GM18517 (cell line): Measurements from ENCODE around the gene FIBIN.
"Not testable (repeated sequence)": the region's sequence is repeated elsewhere in the genome, so short reads cannot be mapped to it uniquely, and the experiment has no call there.

Experiments
- ATAC-seq: cut with Tn5 transposase; IDR thresholded peaks from one replicate; pipeline ENCODE4 v1.9.1; 2021; ENCODE audit warnings: mild to moderate bottlenecking, moderate library complexity; ENCODE audit not compliant: unreplicated experiment

FIBIN gene

GRCh38 chr11:26976389-26976788 lies 17.5 kb upstream of the FIBIN start:
- no peak for ATAC-seq

GRCh38 chr11:26977209-26977608 lies 16.7 kb upstream of the FIBIN start:
- not testable (repeated sequence) for ATAC-seq

- ATAC-seq: no peak
Observed at GRCh38 chr11:26983645-26984044, 10.3 kb upstream of the FIBIN start.

DNA sequence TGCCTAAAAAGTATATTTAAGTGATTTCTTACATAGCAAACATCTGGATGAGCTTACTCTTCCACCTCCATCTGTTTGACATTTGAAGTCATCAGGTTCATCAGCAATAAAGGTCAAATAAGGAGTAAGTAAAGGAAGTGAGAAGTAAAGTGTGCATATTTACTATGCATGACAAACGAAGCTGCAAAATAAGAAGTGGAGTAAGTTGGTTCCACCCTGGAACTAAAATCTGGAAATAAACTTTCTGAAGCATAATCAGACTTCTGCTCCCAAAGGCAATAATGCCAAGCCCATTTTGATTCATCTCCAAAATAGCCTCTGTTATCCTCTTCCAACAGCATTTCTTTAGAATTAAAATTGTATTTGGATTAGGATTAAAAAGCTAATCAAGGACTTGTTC lies 8.4 kb upstream of the FIBIN start:
- ATAC-seq: no peak

DNA sequence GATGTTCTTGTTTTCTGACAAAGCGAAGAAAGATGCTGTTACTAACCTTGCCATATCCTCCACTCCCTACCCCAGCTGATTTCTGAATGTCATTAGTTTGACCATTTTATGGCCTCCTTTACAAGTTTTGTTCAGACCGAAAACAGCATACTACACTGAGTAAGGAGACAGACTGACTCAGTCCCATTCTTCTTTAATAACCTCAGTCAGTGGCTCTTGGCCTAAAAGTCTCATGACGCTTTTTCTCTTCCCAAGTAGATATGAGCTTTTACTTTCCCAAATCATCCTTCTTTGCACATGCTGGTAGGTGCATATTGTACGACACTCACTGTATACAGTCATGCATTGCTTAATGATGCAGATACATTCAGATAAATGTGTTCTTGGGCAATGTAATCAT lies 8.0 kb upstream of the FIBIN start:
- no peak for ATAC-seq

DNA sequence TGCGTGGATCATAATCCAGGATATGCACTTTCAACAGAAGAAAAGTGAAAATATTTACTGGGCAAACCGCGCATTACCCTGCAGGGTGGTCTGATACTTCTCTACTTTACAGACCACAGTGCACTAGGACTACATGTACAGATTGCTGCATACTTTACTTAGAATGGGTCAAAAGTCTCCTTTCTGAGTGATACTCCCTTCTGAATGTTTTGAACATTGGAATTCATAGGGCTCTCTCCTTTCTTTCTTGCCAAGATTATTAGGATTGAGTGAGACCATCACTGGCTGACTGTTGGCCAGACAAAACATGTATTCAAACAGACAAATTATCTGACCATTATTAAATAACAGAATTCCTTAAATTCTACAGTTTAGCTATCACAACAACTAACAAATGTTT lies 6.6 kb upstream of the FIBIN start:
- ATAC-seq: no peak

DNA sequence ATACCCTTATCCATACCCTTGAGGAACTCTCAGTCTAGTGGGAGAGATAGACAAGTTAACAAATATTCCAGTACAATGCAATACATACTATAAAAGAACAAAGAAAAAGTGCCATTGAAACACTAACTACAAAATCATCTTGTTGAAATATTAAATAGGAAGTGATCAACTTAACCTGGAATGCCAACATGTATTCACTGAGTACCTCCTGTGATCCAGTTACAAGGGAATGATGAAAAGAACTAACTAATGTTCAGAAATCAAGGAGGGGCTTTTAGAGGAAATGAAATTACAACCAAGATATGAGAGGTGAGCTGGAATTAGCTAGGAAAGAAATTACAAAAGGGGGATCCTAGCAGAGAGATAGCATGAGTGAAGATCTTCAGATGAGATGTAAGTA lies 6.2 kb upstream of the FIBIN start:
- ATAC-seq: no peak

GRCh38 chr11:26992031-26992541 lies 1.8 kb upstream of the FIBIN start:
- ATAC-seq: no peak

DNA sequence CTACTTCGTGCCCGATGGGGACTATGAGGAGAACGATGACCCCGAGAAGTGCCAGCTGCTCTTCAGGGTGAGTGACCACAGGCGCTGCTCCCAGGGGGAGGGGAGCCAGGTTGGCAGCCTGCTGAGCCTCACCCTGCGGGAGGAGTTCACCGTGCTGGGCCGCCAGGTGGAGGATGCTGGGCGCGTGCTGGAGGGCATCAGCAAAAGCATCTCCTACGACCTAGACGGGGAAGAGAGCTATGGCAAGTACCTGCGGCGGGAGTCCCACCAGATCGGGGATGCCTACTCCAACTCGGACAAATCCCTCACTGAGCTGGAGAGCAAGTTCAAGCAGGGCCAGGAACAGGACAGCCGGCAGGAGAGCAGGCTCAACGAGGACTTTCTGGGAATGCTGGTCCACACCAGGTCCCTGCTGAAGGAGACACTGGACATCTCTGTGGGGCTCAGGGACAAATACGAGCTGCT lies 751 bp downstream of the FIBIN start:
- no peak for ATAC-seq

GRCh38 chr11:26995701-26996460 lies 2.0 kb downstream of the FIBIN start:
- no peak for ATAC-seq

- no peak for ATAC-seq
Observed at GRCh38 chr11:26997378-26997777, 3.5 kb downstream of the FIBIN start.

- not testable (repeated sequence) for ATAC-seq
Observed at GRCh38 chr11:27001136-27001730, 7.3 kb downstream of the FIBIN start.

DNA sequence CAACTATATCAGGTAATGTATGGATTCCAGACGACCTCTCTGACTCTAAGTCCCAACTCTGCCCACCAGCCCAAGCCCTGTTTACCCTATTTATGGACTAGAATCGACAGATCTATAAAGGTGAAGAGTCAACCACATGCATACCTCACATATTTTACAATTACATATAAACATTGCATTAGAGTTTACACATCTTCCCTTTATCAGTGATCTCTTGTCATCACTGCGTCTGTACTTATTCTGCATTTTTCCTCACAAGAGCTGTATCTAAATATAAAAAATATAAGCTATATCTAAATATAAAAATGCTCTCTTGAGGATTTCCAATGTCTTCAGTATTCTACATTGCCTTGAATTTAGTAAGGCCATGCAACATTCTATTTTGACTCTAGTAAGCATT lies 8.5 kb downstream of the FIBIN start:
- ATAC-seq: no peak

GRCh38 chr11:27002838-27003237 lies 8.9 kb downstream of the FIBIN start:
- ATAC-seq: no peak

DNA sequence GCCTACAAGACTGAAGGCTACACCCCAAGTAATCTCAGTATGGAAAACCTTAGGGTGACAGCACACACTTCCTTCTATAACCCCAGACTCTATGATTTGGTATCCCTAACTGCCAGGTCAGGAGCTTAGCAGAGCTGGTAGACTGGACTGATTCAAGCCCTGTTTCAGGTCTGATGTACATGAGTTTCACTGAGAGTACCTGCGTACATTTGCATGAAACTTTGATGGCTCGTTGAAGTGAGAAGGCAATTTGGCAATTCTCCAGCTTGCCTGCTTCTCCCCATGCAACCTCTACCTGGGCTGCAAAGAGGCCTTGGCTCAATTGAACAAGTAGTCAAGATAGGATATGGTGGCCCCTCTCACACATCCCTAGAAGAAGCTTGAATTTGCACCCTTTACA lies 10.2 kb downstream of the FIBIN start:
- no peak for ATAC-seq

DNA sequence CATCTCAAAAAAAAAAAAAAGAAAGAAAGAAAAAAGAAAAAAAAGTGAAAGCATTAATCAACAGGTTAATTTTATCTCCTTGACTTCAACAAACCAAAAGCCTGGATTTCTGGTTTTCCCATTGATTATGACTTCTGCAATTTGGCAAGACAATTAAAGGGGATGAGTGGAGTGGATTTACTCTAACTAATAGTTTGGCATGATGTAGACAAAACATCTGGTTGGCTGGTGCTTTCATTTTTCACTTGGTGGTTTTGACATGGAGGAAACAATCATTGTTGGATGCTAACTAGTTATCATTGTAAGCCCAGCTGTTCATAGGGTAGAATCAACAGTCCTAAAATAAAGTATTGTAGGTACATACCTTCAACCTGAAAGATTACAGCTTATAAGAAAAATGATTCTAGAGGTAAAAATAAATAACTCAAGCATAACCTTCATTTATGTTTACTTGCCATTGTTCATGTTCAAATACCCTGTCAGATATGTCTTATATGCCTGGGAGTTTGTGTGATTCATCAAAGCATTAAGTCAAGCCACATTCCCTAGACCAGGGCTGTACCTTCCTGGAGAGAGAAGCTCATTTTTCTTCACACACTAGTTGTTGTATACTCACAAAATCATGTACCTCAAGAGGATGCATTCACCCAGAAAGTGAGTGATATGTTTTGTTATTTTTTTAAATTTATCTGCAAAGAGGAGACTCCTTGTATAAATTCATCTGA lies 15.1 kb downstream of the FIBIN start:
- ATAC-seq: no peak

DNA sequence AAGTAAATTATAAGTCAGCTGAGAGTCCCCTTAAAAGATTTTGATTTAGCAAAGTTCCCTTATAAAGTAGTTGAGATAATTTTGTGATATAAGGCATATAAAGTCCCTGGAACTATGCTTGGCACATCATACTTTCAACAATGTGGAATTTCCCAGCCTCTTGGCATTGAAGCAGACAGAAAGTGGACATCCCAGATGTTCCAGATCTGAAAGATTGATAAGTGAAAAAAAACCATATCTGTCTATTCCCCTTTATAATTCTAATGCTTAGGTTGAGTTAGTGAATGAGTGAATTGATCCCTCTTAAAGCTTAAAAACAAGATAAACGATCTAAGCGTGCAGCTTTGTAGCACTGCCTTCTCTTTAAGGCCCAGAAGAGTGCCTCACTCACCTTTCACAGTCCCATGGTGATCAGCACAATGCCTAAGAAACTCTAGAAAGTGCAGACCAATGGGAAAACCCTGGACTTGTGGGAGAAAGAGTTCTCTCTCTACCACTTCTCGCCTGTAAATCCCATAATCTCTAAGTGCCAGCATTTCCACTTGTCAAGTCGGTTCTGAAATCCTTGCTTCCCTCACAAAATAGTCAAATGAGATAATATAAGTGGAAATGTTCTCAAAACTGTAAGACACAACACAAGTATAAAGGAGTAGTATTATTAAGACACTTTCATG lies 17.8 kb downstream of the FIBIN start:
- ATAC-seq: no peak

GRCh38 chr11:27012234-27012921 lies 18.5 kb downstream of the FIBIN start:
- ATAC-seq: no peak

GRCh38 chr11:27013781-27014361 lies 20.0 kb downstream of the FIBIN start:
- no peak for ATAC-seq

- ATAC-seq: no peak
Observed at GRCh38 chr11:27018902-27019529, 25.1 kb downstream of the FIBIN start.
